Femur (tissue), 1 donor: ENCODE data around the gene SF3B2.
"Not testable (repeated sequence)": the region's sequence is repeated elsewhere in the genome, so short reads cannot be mapped to it uniquely, and the experiment has no call there.

Experiments
- DNase-seq: peaks from one replicate; pipeline ENCODE4 v3.0.0-alpha.2; 2017

SF3B2 gene

GRCh38 chr11:66051766-66052663, at the start of gene SF3B2:
TSS of gene SF3B2 (plus strand) at chr11:66052364. CDS start at chr11:66052385, 21 bp downstream.
- DNase-seq: peak; percentile 99

- peak; percentile 62 for DNase-seq
Measured at GRCh38 chr11:66002648-66003225, 49.4 kb upstream of the SF3B2 start.

- no peak for DNase-seq
Measured at GRCh38 chr11:66003291-66003690, 48.9 kb upstream of the SF3B2 start.

- DNase-seq: no peak
Measured at GRCh38 chr11:66004186-66004585, 48.0 kb upstream of the SF3B2 start.

GRCh38 chr11:66006134-66006890, 45.9 kb upstream of the SF3B2 start:
- DNase-seq: no peak

GRCh38 chr11:66006891-66007176, 45.3 kb upstream of the SF3B2 start:
- no peak for DNase-seq

GRCh38 chr11:66007201-66007634, 44.9 kb upstream of the SF3B2 start:
- DNase-seq: no peak

GRCh38 chr11:66008095-66008467, 44.1 kb upstream of the SF3B2 start:
- DNase-seq: no peak

GRCh38 chr11:66008468-66009101, 43.6 kb upstream of the SF3B2 start:
- DNase-seq: no peak

GRCh38 chr11:66010036-66010435, 42.1 kb upstream of the SF3B2 start:
- DNase-seq: not testable (repeated sequence)

- DNase-seq: no peak
Measured at GRCh38 chr11:66011239-66011784, 40.9 kb upstream of the SF3B2 start.

- DNase-seq: no peak
Measured at GRCh38 chr11:66011785-66012303, 40.3 kb upstream of the SF3B2 start, which contains the start of gene CST6. TSS of gene CST6 (plus strand) at chr11:66012008. CDS start at chr11:66012045, 37 bp downstream.

- no peak for DNase-seq
Measured at GRCh38 chr11:66012371-66012945, 39.7 kb upstream of the SF3B2 start.

- no peak for DNase-seq
Measured at GRCh38 chr11:66012946-66013761, 39.0 kb upstream of the SF3B2 start.

GRCh38 chr11:66013762-66014100, 38.4 kb upstream of the SF3B2 start:
- no peak for DNase-seq

- no peak for DNase-seq
Measured at GRCh38 chr11:66014804-66015453, 37.2 kb upstream of the SF3B2 start.

- no peak for DNase-seq
Measured at GRCh38 chr11:66015454-66015881, 36.7 kb upstream of the SF3B2 start.

GRCh38 chr11:66015936-66016792, 36.0 kb upstream of the SF3B2 start:
- DNase-seq: no peak

GRCh38 chr11:66016793-66017177, 35.4 kb upstream of the SF3B2 start:
- DNase-seq: no peak

GRCh38 chr11:66017321-66017720, 34.8 kb upstream of the SF3B2 start:
- DNase-seq: no peak
